Uterus (tissue), 4 donors: Measurements from ENCODE around the gene FBXO46. TPM values are rescaled to one million over a fixed set of nuclear protein-coding genes. Genes with fewer than 3 reads are reported as not detected.
A peak's percentile ranks its signal among the peaks of the same experiment; 100 is the strongest.

Experiments used
- DNase-seq, 2 donors: peaks; one replicate each; pipeline ENCODE4 v3.0.0-alpha.2; 2019 to 2020
- H3K27ac ChIP-seq, 2 donors: fragments of 200-600 bp; sonication (generic); 1 replicate in 1 of 2; 2 replicates in 1 of 2; pipeline ENCODE4 v1.5.1; 2016 to 2018
- H3K27me3 ChIP-seq, 2 donors: fragments of 200-600 bp; sonication (generic); one replicate each; pipeline ENCODE4 v1.5.1; 2018 to 2019; ENCODE audit warnings: control low read depth in 1 of 2
- H3K36me3 ChIP-seq, 2 donors: fragments of 200-600 bp; sonication (generic); one replicate each; pipeline ENCODE4 v1.5.1; 2019; ENCODE audit warnings: control low read depth in 1 of 2
- H3K4me1 ChIP-seq, 2 donors: fragments of 200-600 bp; sonication (generic); one replicate each; pipeline ENCODE4 v1.5.1; 2018 to 2019; ENCODE audit warnings: control low read depth in 1 of 2
- H3K4me3 ChIP-seq, 2 donors: fragments of 200-600 bp; sonication (generic); 1 replicate in 1 of 2; 2 replicates in 1 of 2; pipeline ENCODE4 v1.5.1; 2018 to 2019; ENCODE audit warnings: mild to moderate bottlenecking in 1 of 2
- H3K9me3 ChIP-seq, 2 donors: fragments of 200-600 bp; sonication (generic); one replicate each; pipeline ENCODE4 v1.5.1; 2019; ENCODE audit warnings: control low read depth in 1 of 2
- POLR2A ChIP-seq, 2 donors: fragments of 450-650 bp; IDR thresholded peaks; one replicate each; pipeline ENCODE4 v1.6.1; 2016; ENCODE audit warnings: antibody characterized with exemption in 2 of 2, mild to moderate bottlenecking in 1 of 2, moderate library complexity in 1 of 2
- intact Hi-C: fragments of 100-400 bp; cut with DNase I; formaldehyde crosslinking; loops from one replicate; pipeline ENCODE4 v1.15.1; 2023; ENCODE audit warnings: low total_unique reads
- total RNA-seq, 4 donors: library from RNA; depleted of rRNA in 3 of 4; stranded (reverse); fragments of >200 nt in 3 of 4; gene quantifications; one replicate each; pipeline versions ENCODE4 v1.1.0 to v1.2.4, GENCODE V29; 2014 to 2023
- TF ChIP-seq, protein P1 (sequence below), 4 experiments: fragments of 200-600 bp in 2 of 4; fragments of 450-650 bp in 2 of 4; sonication (generic) in 2 of 4; IDR thresholded peaks; one replicate each; pipeline ENCODE4 v1.5.1; 2016 to 2019; ENCODE audit warnings: antibody characterized with exemption in 4 of 4, mild to moderate bottlenecking in 2 of 4, moderate library complexity in 1 of 4
- donor health status: DM: yes; HTN: yes; CAD: no.

The FBXO46 gene
- total RNA-seq, 4 donors from 2014 or later = 7.0 to 36.1 (median 15.2) TPM

GRCh38 chr19:45681391-45682015, 49.2 kb downstream of the FBXO46 start:
- Histone ChIP-seq H3K9me3 (no peaks in the 10 kb centered on the region), H3K4me3 (peak overlapping the region; percentile 29 to 30), H3K36me3 (no peaks in the 10 kb centered on the region), H3K27me3 (peaks cover 8 to 25% of the 10 kb centered on the region in 2 donors), H3K27ac (peak overlapping the region; percentile 67 to 86), H3K4me1 (no peaks in the 10 kb centered on the region)
- TF ChIP-seq, protein P1, sequence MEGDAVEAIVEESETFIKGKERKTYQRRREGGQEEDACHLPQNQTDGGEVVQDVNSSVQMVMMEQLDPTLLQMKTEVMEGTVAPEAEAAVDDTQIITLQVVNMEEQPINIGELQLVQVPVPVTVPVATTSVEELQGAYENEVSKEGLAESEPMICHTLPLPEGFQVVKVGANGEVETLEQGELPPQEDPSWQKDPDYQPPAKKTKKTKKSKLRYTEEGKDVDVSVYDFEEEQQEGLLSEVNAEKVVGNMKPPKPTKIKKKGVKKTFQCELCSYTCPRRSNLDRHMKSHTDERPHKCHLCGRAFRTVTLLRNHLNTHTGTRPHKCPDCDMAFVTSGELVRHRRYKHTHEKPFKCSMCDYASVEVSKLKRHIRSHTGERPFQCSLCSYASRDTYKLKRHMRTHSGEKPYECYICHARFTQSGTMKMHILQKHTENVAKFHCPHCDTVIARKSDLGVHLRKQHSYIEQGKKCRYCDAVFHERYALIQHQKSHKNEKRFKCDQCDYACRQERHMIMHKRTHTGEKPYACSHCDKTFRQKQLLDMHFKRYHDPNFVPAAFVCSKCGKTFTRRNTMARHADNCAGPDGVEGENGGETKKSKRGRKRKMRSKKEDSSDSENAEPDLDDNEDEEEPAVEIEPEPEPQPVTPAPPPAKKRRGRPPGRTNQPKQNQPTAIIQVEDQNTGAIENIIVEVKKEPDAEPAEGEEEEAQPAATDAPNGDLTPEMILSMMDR (IDR thresholded peaks at IDR 0.05) = peak; percentile 87 to 97 (median 96)
- peak in 1 of 2 donors; percentile 49 for TF ChIP-seq POLR2A (IDR thresholded peaks at IDR 0.05)
- DNase-seq = peak; percentile 80 to 82
- intact Hi-C loops = no loop called here

- H3K27me3 ChIP-seq = peaks cover 8 to 27% of the 10 kb centered on the region in 2 donors
- H3K27ac ChIP-seq = no peak overlapping the region
- no peaks in the 10 kb centered on the region for H3K4me1 ChIP-seq
- H3K4me3 ChIP-seq = no peak overlapping the region
- peak; percentile 29 to 47 for DNase-seq
- TF ChIP-seq POLR2A (IDR thresholded peaks at IDR 0.05) = no peak
- TF ChIP-seq, protein P1 (IDR thresholded peaks at IDR 0.05) = no peak
- no peaks in the 10 kb centered on the region for H3K36me3 ChIP-seq
- intact Hi-C loops = no loop called here
- H3K9me3 ChIP-seq = no peaks in the 10 kb centered on the region
Observed at GRCh38 chr19:45677351-45678230, 53.1 kb downstream of the FBXO46 start.

- no peak for DNase-seq
- Histone ChIP-seq H3K36me3 (no peaks in the 10 kb centered on the region), H3K9me3 (no peaks in the 10 kb centered on the region), H3K27ac (no peak overlapping the region), H3K4me3 (no peak overlapping the region), H3K4me1 (no peaks in the 10 kb centered on the region), H3K27me3 (peaks cover 8 to 27% of the 10 kb centered on the region in 2 donors)
- intact Hi-C loops = no loop called here
- TF ChIP-seq, protein P1 (IDR thresholded peaks at IDR 0.05) = no peak
- no peak for TF ChIP-seq POLR2A (IDR thresholded peaks at IDR 0.05)
Observed at GRCh38 chr19:45676851-45677263, 53.8 kb downstream of the FBXO46 start.

GRCh38 chr19:45674946-45675345, 55.8 kb downstream of the FBXO46 start:
- intact Hi-C loops = no loop called here
- Histone ChIP-seq H3K9me3 (no peaks in the 10 kb centered on the region), H3K36me3 (no peaks in the 10 kb centered on the region), H3K4me1 (no peaks in the 10 kb centered on the region), H3K4me3 (no peak overlapping the region), H3K27ac (no peak overlapping the region), H3K27me3 (peaks cover 23 to 39% of the 10 kb centered on the region in 2 donors)
- TF ChIP-seq, protein P1 (IDR thresholded peaks at IDR 0.05) = no peak
- TF ChIP-seq POLR2A (IDR thresholded peaks at IDR 0.05) = no peak
- DNase-seq = no peak
